Nephron (organoid): ENCODE data around the gene TEX53.

Experiments used
- H3K27ac Mint-ChIP-seq, 3 experiments: 2 replicates each; pipeline ENCODE4 v1.8.0; 2020; ENCODE audit warnings: mixed read lengths in 3 of 3, mild to moderate bottlenecking in 2 of 3, moderate library complexity in 1 of 3
- H3K27me3 Mint-ChIP-seq: 2 replicates; pipeline ENCODE4 v1.8.0; 2021; ENCODE audit warnings: low read depth, mild to moderate bottlenecking, moderate library complexity, mixed read lengths
- H3K36me3 Mint-ChIP-seq: 2 replicates; pipeline ENCODE4 v1.8.0; 2020; ENCODE audit warnings: low read depth, mixed read lengths
- H3K4me1 Mint-ChIP-seq: 2 replicates; pipeline ENCODE4 v1.8.0; 2020; ENCODE audit warnings: mixed read lengths
- H3K4me3 Mint-ChIP-seq, 3 experiments: 2 replicates each; pipeline ENCODE4 v1.8.0; 2020; ENCODE audit warnings: mild to moderate bottlenecking in 3 of 3, mixed read lengths in 3 of 3, moderate library complexity in 2 of 3
- H3K9me3 Mint-ChIP-seq: 2 replicates; pipeline ENCODE4 v1.8.0; 2020; ENCODE audit warnings: mixed read lengths
- CTCF ChIP-seq, 3 experiments: fragments of 200-600 bp; sonication (generic); IDR thresholded peaks; one replicate each; pipeline ENCODE4 v1.5.0; 2021; ENCODE audit warnings: antibody characterized with exemption in 3 of 3; ENCODE audit not compliant: unreplicated experiment in 3 of 3

Gene TEX53

GRCh38 chr9:114684036-114684435 is 26.4 kb upstream of the TEX53 start:
- Mint-ChIP-seq H3K27me3 (peaks cover 8% of the 10 kb centered on the region), H3K4me1 (peaks cover 13% of the 10 kb centered on the region), H3K36me3 (no peaks in the 10 kb centered on the region), H3K27ac (no peak overlapping the region), H3K9me3 (no peaks in the 10 kb centered on the region), H3K4me3 (no peak overlapping the region)
- TF ChIP-seq CTCF (IDR thresholded peaks at IDR 0.05; ENCODE audit: unreplicated experiment in 3 of 3): no peak

- Mint-ChIP-seq H3K27me3 (peaks cover 8% of the 10 kb centered on the region), H3K4me1 (peaks cover 18% of the 10 kb centered on the region)
- TF ChIP-seq CTCF (IDR thresholded peaks at IDR 0.05; ENCODE audit: unreplicated experiment in 3 of 3): no peak
These were observed 25.2 kb upstream of the TEX53 start for GRCh38 chr9:114682846-114683245.

GRCh38 chr9:114681594-114682332 is 24.2 kb upstream of the TEX53 start, which contains the start of gene TEX48:
Gene TEX48 (minus strand): TSS chr9:114682192. CDS start chr9:114671723, 10,469 bp downstream.
- TF ChIP-seq CTCF (IDR thresholded peaks at IDR 0.05; ENCODE audit: unreplicated experiment in 3 of 3): peak; percentile 43 to 51 (median 44)
- Mint-ChIP-seq H3K4me3 (no peak within 1 kb of the TSS), H3K4me1 (peaks cover 29% of the 10 kb centered on the region), H3K9me3 (no peaks in the 10 kb centered on the region), H3K27ac (no peak within 1 kb of the TSS), H3K36me3 (no peaks in the 10 kb centered on the region), H3K27me3 (peaks cover 8% of the 10 kb centered on the region)

More at GRCh38 chr9:114682846-114683245, 25.2 kb upstream of the TEX53 start:
- Mint-ChIP-seq H3K36me3 (no peaks in the 10 kb centered on the region), H3K9me3 (no peaks in the 10 kb centered on the region), H3K4me3 (no peak overlapping the region), H3K27ac (no peak overlapping the region)

GRCh38 chr9:114680259-114681001 is 22.8 kb upstream of the TEX53 start:
- H3K36me3 Mint-ChIP-seq: no peaks in the 10 kb centered on the region

GRCh38 chr9:114678795-114679194 is 21.2 kb upstream of the TEX53 start:
- H3K9me3 Mint-ChIP-seq: peaks cover 2% of the 10 kb centered on the region
- no peak overlapping the region for H3K4me3 Mint-ChIP-seq

More at GRCh38 chr9:114680259-114681001, 22.8 kb upstream of the TEX53 start:
- peaks cover 29% of the 10 kb centered on the region for H3K4me1 Mint-ChIP-seq
- H3K27me3 Mint-ChIP-seq: peaks cover 8% of the 10 kb centered on the region
- no peak overlapping the region for H3K4me3 Mint-ChIP-seq
- H3K27ac Mint-ChIP-seq: no peak overlapping the region
- TF ChIP-seq CTCF (IDR thresholded peaks at IDR 0.05; ENCODE audit: unreplicated experiment in 3 of 3): no peak
- H3K9me3 Mint-ChIP-seq: no peaks in the 10 kb centered on the region

More at GRCh38 chr9:114678795-114679194, 21.2 kb upstream of the TEX53 start:
- TF ChIP-seq CTCF (IDR thresholded peaks at IDR 0.05; ENCODE audit: unreplicated experiment in 3 of 3): no peak
- Mint-ChIP-seq H3K36me3 (no peaks in the 10 kb centered on the region), H3K4me1 (peaks cover 29% of the 10 kb centered on the region), H3K27ac (no peak overlapping the region), H3K27me3 (peaks cover 10% of the 10 kb centered on the region)
